ENCODE measurements around the gene GNLY.

DNA sequence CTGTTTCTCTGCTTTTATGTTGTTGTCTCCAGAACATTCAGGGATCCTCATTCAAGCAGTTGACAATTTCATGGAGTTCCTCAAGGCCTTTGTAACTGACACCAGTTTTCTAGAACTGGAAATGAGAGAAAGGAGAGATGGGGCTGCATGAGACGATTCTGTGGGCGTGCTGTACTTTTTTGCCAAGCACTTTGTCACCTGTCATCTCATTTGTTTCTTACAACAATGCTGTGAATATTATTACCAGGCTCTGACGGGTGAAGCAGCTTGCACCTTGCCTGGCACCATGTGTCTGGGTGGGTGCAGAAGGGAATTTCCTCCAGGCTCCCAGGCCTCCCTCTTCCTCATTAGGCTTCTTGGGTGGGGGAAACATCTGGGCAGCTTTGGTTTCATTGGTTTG, 37.4 kb downstream of the GNLY start:
- TF ChIP-seq, protein P1, sequence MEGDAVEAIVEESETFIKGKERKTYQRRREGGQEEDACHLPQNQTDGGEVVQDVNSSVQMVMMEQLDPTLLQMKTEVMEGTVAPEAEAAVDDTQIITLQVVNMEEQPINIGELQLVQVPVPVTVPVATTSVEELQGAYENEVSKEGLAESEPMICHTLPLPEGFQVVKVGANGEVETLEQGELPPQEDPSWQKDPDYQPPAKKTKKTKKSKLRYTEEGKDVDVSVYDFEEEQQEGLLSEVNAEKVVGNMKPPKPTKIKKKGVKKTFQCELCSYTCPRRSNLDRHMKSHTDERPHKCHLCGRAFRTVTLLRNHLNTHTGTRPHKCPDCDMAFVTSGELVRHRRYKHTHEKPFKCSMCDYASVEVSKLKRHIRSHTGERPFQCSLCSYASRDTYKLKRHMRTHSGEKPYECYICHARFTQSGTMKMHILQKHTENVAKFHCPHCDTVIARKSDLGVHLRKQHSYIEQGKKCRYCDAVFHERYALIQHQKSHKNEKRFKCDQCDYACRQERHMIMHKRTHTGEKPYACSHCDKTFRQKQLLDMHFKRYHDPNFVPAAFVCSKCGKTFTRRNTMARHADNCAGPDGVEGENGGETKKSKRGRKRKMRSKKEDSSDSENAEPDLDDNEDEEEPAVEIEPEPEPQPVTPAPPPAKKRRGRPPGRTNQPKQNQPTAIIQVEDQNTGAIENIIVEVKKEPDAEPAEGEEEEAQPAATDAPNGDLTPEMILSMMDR (IDR thresholded peaks at IDR 0.05), result no peak
- TF ChIP-seq EZH2phosphoT487 (IDR thresholded peaks at IDR 0.05), result no peak
